H1 (cell line): ENCODE results near the gene EXOC1L. TPM values are rescaled to one million over a fixed set of nuclear protein-coding genes. Genes with fewer than 3 reads are reported as not detected.

Experiments used
- CTCF ChIA-PET: fragments of 300-600 bp; sonication (Branson Sonifier 250); formaldehyde crosslinking; loops from one replicate; lab custom pipeline; 2021; ENCODE audit not compliant: partially characterized antibody; lab: Charles Lee
- POLR2A ChIA-PET: fragments of 300-600 bp; sonication (Branson Sonifier 250); formaldehyde crosslinking; loops from one replicate; lab custom pipeline; 2021; ENCODE audit warnings: inconsistent platforms; ENCODE audit not compliant: partially characterized antibody; lab: Charles Lee
- DNase-seq, 2 experiments: peaks; one replicate each; pipeline versions ENCODE4 v3.0.0 to v3.0.0-alpha.2; 2010 to 2022; ENCODE audit warnings: low spot score in 2 of 2, low read depth in 1 of 2, mixed read lengths in 1 of 2
- FAIRE-seq: peaks from 2 replicates; lab custom pipeline; 2011; peaks lifted over from hg19 to GRCh38; lab: Jason Lieb, UNC
- H2AFZ ChIP-seq: 2 replicates; pipeline ENCODE4 v1.8.1; 2012; ENCODE audit warnings: low read length, inconsistent platforms
- H2AK5ac ChIP-seq: 2 replicates; pipeline ENCODE4 v1.6.1; 2013; ENCODE audit warnings: low read depth, low read length
- H2BK120ac ChIP-seq: replicated peaks from 2 replicates; pipeline ENCODE3; 2013; ENCODE audit warnings: low read depth, low read length, inconsistent platforms
- H2BK12ac ChIP-seq: 2 replicates; pipeline ENCODE4 v1.6.1; 2013; ENCODE audit warnings: low read depth, low read length
- H2BK15ac ChIP-seq: 2 replicates; pipeline ENCODE4 v1.6.1; 2013; ENCODE audit warnings: low read length
- H2BK20ac ChIP-seq: 2 replicates; pipeline ENCODE4 v1.6.1; 2013; ENCODE audit warnings: low read length
- H2BK5ac ChIP-seq: 2 replicates; pipeline ENCODE4 v1.6.1; 2013; ENCODE audit warnings: low read depth, low read length
- H3K14ac ChIP-seq: 2 replicates; pipeline ENCODE4 v1.6.1; 2013; ENCODE audit warnings: inconsistent platforms; ENCODE audit not compliant: insufficient read length
- H3K18ac ChIP-seq: 2 replicates; pipeline ENCODE4 v1.6.1; 2013; ENCODE audit warnings: low read length; ENCODE audit errors: extremely low read depth
- H3K23ac ChIP-seq: 2 replicates; pipeline ENCODE4 v1.6.1; 2013; ENCODE audit warnings: inconsistent platforms; ENCODE audit not compliant: insufficient read length
- H3K23me2 ChIP-seq: 2 replicates; pipeline ENCODE4 v1.6.1; 2013; ENCODE audit warnings: low read depth, low read length
- H3K27ac ChIP-seq: 2 replicates; pipeline ENCODE4 v1.6.1; 2011; ENCODE audit warnings: low read depth, low read length, inconsistent platforms
- H3K27me3 ChIP-seq, 4 experiments: replicated peaks in 1 of 4; 1 replicate in 1 of 4; 2 replicates in 3 of 4; pipeline versions ENCODE4 v1.6.1 to v1.8.1; 2011 to 2013; ENCODE audit warnings: low read length in 3 of 4, mild to moderate bottlenecking in 3 of 4, inconsistent platforms in 2 of 4, mixed read lengths in 2 of 4, moderate library complexity in 1 of 4; ENCODE audit not compliant: control insufficient read depth in 3 of 4, insufficient read depth in 3 of 4; ENCODE audit errors: extremely low read depth in 1 of 4
- H3K36me3 ChIP-seq, 4 experiments: 2 replicates each; pipeline versions ENCODE4 v1.6.1 to v1.8.1; 2011 to 2013; ENCODE audit warnings: mild to moderate bottlenecking in 4 of 4, low read length in 3 of 4, moderate library complexity in 2 of 4, control low read depth in 1 of 4, inconsistent platforms in 1 of 4; ENCODE audit not compliant: insufficient read depth in 4 of 4, control insufficient read depth in 2 of 4
- H3K4ac ChIP-seq: replicated peaks from 2 replicates; pipeline ENCODE3; 2013; ENCODE audit warnings: low read length, low read depth, mixed read lengths, inconsistent platforms; ENCODE audit not compliant: insufficient read length
- H3K4me1 ChIP-seq, 4 experiments: replicated peaks in 1 of 4; 1 replicate in 1 of 4; 2 replicates in 3 of 4; pipeline versions ENCODE4 v1.6.1 to v1.8.1; 2011 to 2013; ENCODE audit warnings: low read length in 3 of 4, inconsistent platforms in 2 of 4, mixed read lengths in 1 of 4; ENCODE audit not compliant: insufficient read depth in 4 of 4, control insufficient read depth in 3 of 4
- H3K4me2 ChIP-seq, 2 experiments: 2 replicates each; pipeline versions ENCODE4 v1.6.1 to v1.8.1; 2011 to 2013; ENCODE audit warnings: low read depth in 2 of 2, low read length in 2 of 2, control low read depth in 1 of 2, inconsistent platforms in 1 of 2, mild to moderate bottlenecking in 1 of 2; ENCODE audit not compliant: insufficient read depth in 1 of 2
- H3K4me3 ChIP-seq, 4 experiments: fragments of 200-600, 300-600 bp in 1 of 4; sonication (generic), shearing (Covaris generic), sonication (Bioruptor Twin) in 1 of 4; 2 replicates each; pipeline versions ENCODE4 v1.5.1 to v1.8.1; 2011 to 2016; ENCODE audit warnings: low read length in 4 of 4, low read depth in 3 of 4, control low read depth in 2 of 4, inconsistent platforms in 2 of 4, mild to moderate bottlenecking in 2 of 4, mixed read lengths in 1 of 4, moderate library complexity in 1 of 4; ENCODE audit not compliant: insufficient read depth in 2 of 4; ENCODE audit errors: extremely low read depth in 1 of 4
- H3K56ac ChIP-seq: replicated peaks from 2 replicates; pipeline ENCODE3; 2013; ENCODE audit warnings: low read depth, mild to moderate bottlenecking, mixed read lengths, low read length, inconsistent platforms; ENCODE audit not compliant: insufficient read length
- H3K79me1 ChIP-seq: 2 replicates; pipeline ENCODE4 v1.6.1; 2013; ENCODE audit warnings: low read depth, low read length, control low read depth
- H3K79me2 ChIP-seq, 2 experiments: 2 replicates each; pipeline versions ENCODE4 v1.6.1 to v1.8.1; 2012 to 2013; ENCODE audit warnings: low read length in 2 of 2, mild to moderate bottlenecking in 2 of 2, inconsistent platforms in 1 of 2; ENCODE audit not compliant: insufficient read depth in 2 of 2, control insufficient read depth in 1 of 2
- H3K9ac ChIP-seq, 4 experiments: replicated peaks in 1 of 4; 1 replicate in 1 of 4; 2 replicates in 3 of 4; pipeline versions ENCODE4 v1.6.1 to v1.8.1; 2011 to 2013; ENCODE audit warnings: low read depth in 3 of 4, low read length in 3 of 4, control low read depth in 2 of 4, mild to moderate bottlenecking in 2 of 4, moderate library complexity in 2 of 4, inconsistent platforms in 1 of 4; ENCODE audit errors: extremely low read depth in 1 of 4
- H3K9me3 ChIP-seq, 2 experiments: 2 replicates each; pipeline versions ENCODE4 v1.6.1 to v1.8.1; 2012 to 2013; ENCODE audit warnings: mild to moderate bottlenecking in 2 of 2, moderate library complexity in 2 of 2, control low read depth in 1 of 2, inconsistent platforms in 1 of 2, low read depth in 1 of 2, low read length in 1 of 2, mixed read lengths in 1 of 2; ENCODE audit not compliant: insufficient read depth in 2 of 2
- H4K20me1 ChIP-seq, 2 experiments: replicated peaks in 1 of 2; 2 replicates each; pipeline versions ENCODE3 to v1.8.1; 2011 to 2013; ENCODE audit warnings: inconsistent platforms in 2 of 2, low read length in 2 of 2, mild to moderate bottlenecking in 1 of 2; ENCODE audit not compliant: insufficient read depth in 2 of 2, control insufficient read depth in 1 of 2
- H4K5ac ChIP-seq: 2 replicates; pipeline ENCODE4 v1.6.1; 2013; ENCODE audit warnings: low read length, low read depth, mixed read lengths, inconsistent platforms; ENCODE audit not compliant: insufficient read length
- H4K8ac ChIP-seq: 2 replicates; pipeline ENCODE4 v1.8.0; 2013; ENCODE audit warnings: mild to moderate bottlenecking, moderate library complexity, low read length, inconsistent platforms; ENCODE audit not compliant: insufficient read depth; ENCODE audit errors: extremely low read depth
- H4K91ac ChIP-seq: replicated peaks from 2 replicates; pipeline ENCODE3; 2013; ENCODE audit warnings: low read length, mixed read lengths, inconsistent platforms; ENCODE audit not compliant: insufficient read length
- BACH1 ChIP-seq: IDR thresholded peaks from 2 replicates; pipeline ENCODE4 v1.6.1; 2012; ENCODE audit warnings: low read length, improper control_type of control experiment
- CEBPB ChIP-seq: IDR thresholded peaks from 2 replicates; pipeline ENCODE4 v1.6.1; 2012; ENCODE audit warnings: low read depth, low read length
- CTBP2 ChIP-seq: IDR thresholded peaks from 2 replicates; pipeline ENCODE4 v1.7.0; 2011; ENCODE audit warnings: borderline replicate concordance, mild to moderate bottlenecking, moderate library complexity, mixed read lengths, low read length; ENCODE audit not compliant: insufficient read depth, insufficient read length
- EZH2 ChIP-seq: fragments of 200-600 bp; sonication (generic); IDR thresholded peaks from 2 replicates; pipeline ENCODE4 v1.7.1; 2012; ENCODE audit warnings: low read depth, mild to moderate bottlenecking, moderate library complexity, low read length, inconsistent platforms; ENCODE audit not compliant: severe bottlenecking
- HDAC6 ChIP-seq: IDR thresholded peaks from one replicate; pipeline ENCODE4 v1.7.1; 2012; ENCODE audit warnings: low read depth, mild to moderate bottlenecking, inconsistent platforms, low read length, moderate library complexity
- KDM4A ChIP-seq: IDR thresholded peaks from one replicate; pipeline ENCODE4 v1.7.1; 2012; ENCODE audit warnings: low read depth, mild to moderate bottlenecking, moderate library complexity, low read length, inconsistent platforms; ENCODE audit not compliant: severe bottlenecking
- KDM5A ChIP-seq: fragments of 200-600 bp; IDR thresholded peaks from 2 replicates; pipeline ENCODE4 v1.7.1; 2012; ENCODE audit warnings: mild to moderate bottlenecking, low read length, inconsistent platforms, mixed read lengths
- NANOG ChIP-seq: IDR thresholded peaks from 2 replicates; pipeline ENCODE4 v1.6.1; 2011; ENCODE audit warnings: low read length, low read depth, mild to moderate bottlenecking, inconsistent platforms; ENCODE audit not compliant: insufficient read depth, poor library complexity, severe bottlenecking
- POLR2A ChIP-seq, 2 experiments: IDR thresholded peaks; 1 replicate in 1 of 2; 2 replicates in 1 of 2; pipeline ENCODE4 v1.6.1; 2011; ENCODE audit warnings: low read depth in 2 of 2, low read length in 2 of 2, mild to moderate bottlenecking in 2 of 2; ENCODE audit errors: control extremely low read depth in 1 of 2
- RBBP5 ChIP-seq: IDR thresholded peaks from 2 replicates; pipeline ENCODE4 v1.7.1; 2012; ENCODE audit warnings: low read depth, mild to moderate bottlenecking, inconsistent platforms, low read length, moderate library complexity, borderline replicate concordance
- SP2 ChIP-seq: IDR thresholded peaks from 2 replicates; pipeline ENCODE4 v1.6.1; 2012; ENCODE audit warnings: mild to moderate bottlenecking, low read length, inconsistent platforms
- SRF ChIP-seq: IDR thresholded peaks from 2 replicates; pipeline ENCODE4 v1.6.1; 2011; ENCODE audit warnings: mild to moderate bottlenecking, low read depth, low read length, moderate library complexity
- TAF7 ChIP-seq: optimal IDR thresholded peaks from 2 replicates; pipeline ENCODE3; 2011; ENCODE audit warnings: low read depth, mild to moderate bottlenecking, inconsistent platforms, low read length, moderate library complexity, borderline replicate concordance
- TBP ChIP-seq: IDR thresholded peaks from 2 replicates; pipeline ENCODE4 v1.6.1; 2011; ENCODE audit warnings: low read depth, low read length, improper control_type of control experiment
- WGBS, 2 experiments: shearing (Covaris generic) in 1 of 2; methylation state at CpG; one replicate each; pipeline versions ENCODE4 v1.1.6 to v1.1.7; 2013 to 2015; ENCODE audit warnings: low lambda C conversion rate in 2 of 2, mixed read lengths in 2 of 2, inconsistent platforms in 1 of 2, low coverage in 1 of 2, missing lambda C conversion rate in 1 of 2; ENCODE audit not compliant: insufficient replicate concordance in 2 of 2, insufficient coverage in 1 of 2, insufficient read length in 1 of 2; ENCODE audit errors: extremely low coverage in 1 of 2, missing lambda C conversion rate in 1 of 2; 5-methylcytosine and 5-hydroxymethylcytosine counted together
- polyA plus RNA-seq, 7 experiments: library from polyadenylated mRNA; depleted of rRNA in 3 of 7; stranded (reverse) in 5 of 7; unstranded in 2 of 7; fragments of >200 nt in 5 of 7; fragments of 200-250 nt in 2 of 7; gene quantifications; 1 replicate in 5 of 7; 2 replicates in 1 of 7; 4 replicates in 1 of 7; pipeline versions ENCODE4 v1.2.1 to v1.2.3, GENCODE V29; 2011 to 2013; ENCODE audit warnings: missing spikeins in 2 of 7, mixed read lengths in 2 of 7
- total RNA-seq: library from RNA; stranded (reverse); fragmentation: NEBNext Ultra II Directional; extraction: Animal tissue kit (Norgen Biotek cat#: 25700); gene quantifications from 2 replicates; pipeline ENCODE4 v1.2.1, GENCODE V29; 2021
- TF ChIP-seq, protein P1 (sequence below): IDR thresholded peaks from 2 replicates; pipeline ENCODE4 v1.6.1; 2011; ENCODE audit warnings: low read depth, mild to moderate bottlenecking, low read length; ENCODE audit not compliant: insufficient read depth

EXOC1L gene
- total and polyA plus RNA-seq, 2 of the 8 experiments (the other 6 are each of a cell fraction or from before 2014, with no cell fraction given): 0.08 TPM; not detected in 1

DNA sequence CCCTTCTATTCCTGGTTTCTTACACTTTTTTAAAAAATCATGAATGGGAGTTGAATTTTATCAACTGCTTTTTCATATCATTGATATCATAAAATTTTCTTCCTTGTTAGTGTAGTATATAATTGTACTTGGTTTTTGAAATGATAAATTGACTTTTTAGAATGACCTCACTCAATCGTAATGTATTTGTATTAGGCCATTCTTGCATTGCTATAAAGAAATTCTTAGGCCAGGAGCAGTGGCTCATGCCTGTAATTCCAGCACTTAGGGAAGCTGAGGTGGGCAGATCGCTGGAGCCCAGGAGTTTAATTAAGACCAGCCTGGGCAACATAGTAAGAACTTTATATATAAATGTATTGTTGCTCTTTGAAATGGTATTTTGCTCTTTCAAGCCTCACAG lies 40.1 kb downstream of the EXOC1L start:
- Histone ChIP-seq H2AFZ (no peak overlapping the region), H2BK20ac (no peak overlapping the region), H3K56ac (no peak overlapping the region), H3K4me1 (no peaks in the 10 kb centered on the region), H3K23ac (no peak overlapping the region), H3K9me3 (no peaks in the 10 kb centered on the region), H3K4me3 (no peak overlapping the region), H3K36me3 (peaks cover 0 to 8% (median 0%) of the 10 kb centered on the region in 4 experiments; a peak in 1 of 8 replicates), H3K79me2 (peaks cover 0 to 4% of the 10 kb centered on the region in 2 experiments; a peak in 1 of 4 replicates), H2BK120ac (no peak overlapping the region), H3K27me3 (no peaks in the 10 kb centered on the region), H3K23me2 (no peaks in the 10 kb centered on the region), H3K4ac (no peak overlapping the region), H3K18ac (no peak overlapping the region), H4K5ac (no peak overlapping the region), H2BK15ac (no peak overlapping the region), H4K91ac (no peak overlapping the region), H3K14ac (no peak overlapping the region), H3K9ac (no peak overlapping the region), H2BK12ac (no peak overlapping the region), H3K79me1 (no peaks in the 10 kb centered on the region), H4K8ac (no peak overlapping the region), H3K27ac (no peak overlapping the region), H4K20me1 (no peaks in the 10 kb centered on the region), H2BK5ac (no peak overlapping the region), H2AK5ac (no peak overlapping the region), H3K4me2 (no peak overlapping the region)
- WGBS, 2 experiments: 81% methylated on average over 2 of the region's 2 CpGs; no CpG with 5 or more reads in 1 of the 2 experiments
- CTCF ChIA-PET: no interaction called here
- POLR2A ChIA-PET: no interaction called here
- no peak for FAIRE-seq
- DNase-seq: no peak
- TF ChIP-seq KDM4A (no peak), RBBP5 (no peak), CEBPB (no peak), CTBP2 (no peak), KDM5A (no peak), TBP (no peak), EZH2 (no peak), BACH1 (no peak), NANOG (no peak), HDAC6 (no peak), SRF (no peak), SP2 (no peak), TAF7 (no peak), POLR2A (IDR thresholded peaks at IDR 0.05; ENCODE audit: control extremely low read depth in 1 of 2, low read depth in 2 of 2, low read length in 2 of 2) (no peak)
- TF ChIP-seq, protein P1, sequence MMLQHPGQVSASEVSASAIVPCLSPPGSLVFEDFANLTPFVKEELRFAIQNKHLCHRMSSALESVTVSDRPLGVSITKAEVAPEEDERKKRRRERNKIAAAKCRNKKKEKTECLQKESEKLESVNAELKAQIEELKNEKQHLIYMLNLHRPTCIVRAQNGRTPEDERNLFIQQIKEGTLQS: no peak
